Astrocyte of the cerebellum (primary cell): Measurements from ENCODE around the gene TPO.

Experiments
- DNase-seq: peaks from one replicate; pipeline ENCODE4 v3.0.0-alpha.2; 2011; ENCODE audit warnings: low read depth
- H3K4me3 ChIP-seq: 2 replicates; pipeline ENCODE4 v1.5.1; 2011; ENCODE audit warnings: mild to moderate bottlenecking, low read depth, low read length, moderate library complexity
- in situ Hi-C: cut with HindIII; loops from 2 replicates; pipeline ENCODE4 v1.10.0; 2017; ENCODE audit warnings: low sequenced_read_pairs
- TF ChIP-seq, protein P1 (sequence below): IDR thresholded peaks from 2 replicates; pipeline ENCODE4 v1.5.1; 2012; ENCODE audit warnings: low read length, low read depth, moderate library complexity, mild to moderate bottlenecking; ENCODE audit errors: missing control alignments

The TPO gene

DNA sequence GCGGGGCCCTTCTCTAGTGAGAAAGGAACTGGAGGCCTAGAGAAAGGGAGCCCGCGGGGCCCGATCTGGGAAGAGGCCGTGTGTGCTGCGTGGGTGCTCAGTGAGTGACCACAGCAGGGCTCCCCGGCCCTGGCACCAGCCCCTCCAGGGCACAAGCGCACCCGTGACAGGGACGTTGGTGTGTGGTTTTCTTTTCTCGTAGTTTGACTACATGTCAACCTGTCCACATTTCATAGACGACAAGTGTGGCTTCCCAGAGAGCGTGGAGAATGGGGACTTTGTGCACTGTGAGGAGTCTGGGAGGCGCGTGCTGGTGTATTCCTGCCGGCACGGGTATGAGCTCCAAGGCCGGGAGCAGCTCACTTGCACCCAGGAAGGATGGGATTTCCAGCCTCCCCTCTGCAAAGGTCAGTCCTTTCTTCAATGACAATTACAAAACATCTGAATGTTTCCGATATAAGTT, 83.1 kb downstream of the TPO start:
- no peak for DNase-seq
- in situ Hi-C loops: no loop called here
- no peak overlapping the region for H3K4me3 ChIP-seq
- TF ChIP-seq, protein P1, sequence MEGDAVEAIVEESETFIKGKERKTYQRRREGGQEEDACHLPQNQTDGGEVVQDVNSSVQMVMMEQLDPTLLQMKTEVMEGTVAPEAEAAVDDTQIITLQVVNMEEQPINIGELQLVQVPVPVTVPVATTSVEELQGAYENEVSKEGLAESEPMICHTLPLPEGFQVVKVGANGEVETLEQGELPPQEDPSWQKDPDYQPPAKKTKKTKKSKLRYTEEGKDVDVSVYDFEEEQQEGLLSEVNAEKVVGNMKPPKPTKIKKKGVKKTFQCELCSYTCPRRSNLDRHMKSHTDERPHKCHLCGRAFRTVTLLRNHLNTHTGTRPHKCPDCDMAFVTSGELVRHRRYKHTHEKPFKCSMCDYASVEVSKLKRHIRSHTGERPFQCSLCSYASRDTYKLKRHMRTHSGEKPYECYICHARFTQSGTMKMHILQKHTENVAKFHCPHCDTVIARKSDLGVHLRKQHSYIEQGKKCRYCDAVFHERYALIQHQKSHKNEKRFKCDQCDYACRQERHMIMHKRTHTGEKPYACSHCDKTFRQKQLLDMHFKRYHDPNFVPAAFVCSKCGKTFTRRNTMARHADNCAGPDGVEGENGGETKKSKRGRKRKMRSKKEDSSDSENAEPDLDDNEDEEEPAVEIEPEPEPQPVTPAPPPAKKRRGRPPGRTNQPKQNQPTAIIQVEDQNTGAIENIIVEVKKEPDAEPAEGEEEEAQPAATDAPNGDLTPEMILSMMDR: no peak

DNA sequence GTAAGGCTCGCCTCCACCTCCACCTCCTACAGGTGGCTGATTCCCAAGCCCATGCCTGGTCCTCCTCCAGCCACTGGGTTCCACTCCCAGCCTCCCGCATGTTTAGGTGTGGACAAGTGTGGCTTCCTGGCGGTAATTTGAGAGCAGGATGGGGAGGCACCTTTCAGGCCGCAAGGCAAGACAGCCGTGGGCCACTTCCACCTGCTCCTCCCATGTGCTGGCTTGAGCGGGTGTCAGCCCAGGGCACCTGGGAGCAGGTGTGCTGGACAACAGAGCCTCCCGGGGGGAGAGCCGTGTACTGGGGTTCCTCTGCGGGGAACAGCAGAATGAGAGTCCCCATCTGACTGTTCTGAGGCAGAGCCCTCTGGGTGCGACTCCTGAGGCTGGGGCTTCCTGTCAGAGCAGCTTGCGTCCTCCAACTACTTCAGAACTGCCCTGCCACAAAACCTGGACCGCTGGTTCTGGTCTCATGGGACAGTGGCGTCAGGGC, 83.9 kb downstream of the TPO start:
- in situ Hi-C loops: no loop called here
- TF ChIP-seq, protein P1: no peak
- no peak overlapping the region for H3K4me3 ChIP-seq
- DNase-seq: no peak

DNA sequence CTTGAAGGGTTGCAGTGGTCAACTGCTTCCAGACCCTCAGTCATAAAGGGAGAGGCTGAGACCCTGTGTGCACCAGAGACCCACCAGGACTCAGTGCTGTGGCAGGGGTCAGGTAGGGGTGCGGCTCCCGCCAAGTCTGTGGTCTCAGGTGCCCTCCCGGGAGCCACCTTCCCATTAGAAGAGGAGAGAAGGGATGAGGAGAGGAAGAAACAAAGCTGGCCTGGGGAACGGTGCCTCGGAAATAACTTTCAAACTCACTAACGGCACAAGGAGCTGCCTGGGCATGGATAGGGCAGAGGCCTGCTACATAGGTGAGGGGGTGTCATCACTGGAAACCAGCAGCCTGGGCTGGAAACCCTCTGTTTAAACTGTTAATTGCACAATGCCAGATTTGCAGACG, 84.9 kb downstream of the TPO start:
- DNase-seq: no peak
- in situ Hi-C loops: no loop called here
- no peak overlapping the region for H3K4me3 ChIP-seq
- TF ChIP-seq, protein P1: no peak

DNA sequence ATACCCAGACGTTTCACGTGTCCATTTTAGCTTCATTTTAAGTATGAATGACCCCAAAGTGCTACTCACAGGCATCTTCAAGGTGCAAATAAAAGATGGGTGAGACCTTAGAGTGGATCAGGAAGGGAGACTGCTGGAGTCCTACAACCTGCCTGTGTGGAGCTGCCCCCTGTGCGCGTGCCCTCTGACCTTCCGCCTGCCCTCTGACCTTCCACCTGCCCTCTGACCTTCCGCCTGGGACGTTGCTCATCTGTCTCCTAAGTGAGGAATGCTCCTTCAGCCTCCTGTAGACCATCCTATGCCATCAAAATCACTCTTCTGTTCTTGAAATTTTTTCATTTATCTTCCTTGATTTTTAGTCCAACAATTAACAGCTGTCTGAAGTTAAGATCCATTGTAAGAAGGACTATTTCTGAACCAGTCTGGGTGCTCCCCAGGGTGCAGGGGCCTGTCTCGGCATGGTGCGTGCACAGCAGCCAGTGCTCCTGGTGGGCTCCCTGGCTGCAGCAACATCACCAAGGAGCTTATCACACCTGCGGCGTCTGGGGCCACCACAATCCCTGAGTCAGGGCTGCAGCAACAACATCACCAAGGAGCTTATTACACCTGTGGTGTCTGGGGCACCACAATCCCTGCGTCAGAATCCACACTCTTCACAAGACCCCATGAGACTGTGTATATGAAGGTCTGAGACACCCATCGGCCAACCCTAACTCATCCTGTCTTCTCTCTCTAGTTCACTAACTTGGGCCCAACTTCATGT, 86.0 kb downstream of the TPO start:
- no peak for DNase-seq
- TF ChIP-seq, protein P1: no peak
- in situ Hi-C loops: no loop called here
- H3K4me3 ChIP-seq: no peak overlapping the region

DNA sequence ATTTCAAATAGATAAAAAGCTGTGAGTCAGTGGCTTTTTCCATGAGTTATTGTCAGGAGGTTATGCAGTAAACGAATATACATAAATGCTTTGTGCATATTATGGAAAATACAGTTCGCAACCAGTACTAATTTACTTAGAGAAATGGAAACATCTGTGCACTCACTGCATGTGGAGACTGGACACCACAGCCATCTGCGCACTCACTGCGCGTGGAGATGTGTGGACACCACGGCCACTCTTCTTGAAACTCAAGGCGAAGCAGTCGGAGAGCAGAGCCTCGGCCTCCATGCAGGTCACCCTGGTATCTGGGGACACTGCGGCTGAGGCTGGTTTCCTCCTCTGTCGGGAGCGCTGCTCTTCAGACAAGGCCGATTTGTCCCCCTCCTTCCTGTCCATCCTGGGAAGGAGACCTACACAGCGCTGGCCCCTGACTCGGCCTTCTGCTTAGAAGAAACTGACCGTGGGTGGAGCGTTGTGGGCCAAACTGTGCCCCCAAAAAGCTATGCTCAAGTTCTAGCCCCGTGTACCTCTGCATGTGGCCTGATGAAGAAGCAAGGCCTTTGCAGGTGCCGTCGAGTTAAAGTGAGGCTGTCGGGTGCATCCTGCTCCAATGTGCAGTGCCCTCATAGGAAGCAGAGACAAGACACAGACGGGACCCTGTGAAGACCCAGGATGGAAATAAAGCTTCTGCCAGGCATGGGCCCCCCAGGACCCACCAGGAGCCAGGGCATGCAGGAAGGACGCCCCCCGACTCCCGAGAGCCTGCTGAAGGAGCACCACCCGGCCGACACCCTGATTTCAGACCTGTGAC, 88.0 kb downstream of the TPO start:
- TF ChIP-seq, protein P1: no peak
- no peak overlapping the region for H3K4me3 ChIP-seq
- DNase-seq: no peak
- in situ Hi-C loops: no loop called here

DNA sequence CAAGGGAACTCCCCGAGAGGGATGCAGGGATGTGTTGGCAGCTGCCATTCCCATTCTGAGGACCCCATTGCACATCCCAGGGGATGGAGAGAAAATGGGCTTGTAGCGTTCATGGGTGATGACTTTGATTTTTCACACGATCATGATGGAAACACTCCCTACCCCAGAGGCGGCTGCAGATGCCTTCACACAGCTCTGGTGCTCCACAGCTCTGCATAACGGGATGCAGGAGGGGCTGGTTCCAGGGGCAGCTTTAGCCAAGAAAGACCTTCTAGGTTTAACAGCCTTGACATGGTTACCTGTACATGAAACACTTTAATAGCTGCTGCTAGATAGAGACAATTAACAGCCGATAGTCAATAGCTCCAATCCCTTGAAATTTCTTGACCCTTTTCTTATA, 88.7 kb downstream of the TPO start:
- in situ Hi-C loops: no loop called here
- H3K4me3 ChIP-seq: no peak overlapping the region
- TF ChIP-seq, protein P1: no peak
- no peak for DNase-seq
